GM12891 (cell line): Measurements from ENCODE around the gene WWP2.

Experiments
- POLR2A ChIP-seq: IDR thresholded peaks from 2 replicates; pipeline ENCODE4 v1.6.1; 2011; ENCODE audit warnings: low read depth, low read length, control low read depth
- POLR2AphosphoS5 ChIP-seq: IDR thresholded peaks from 2 replicates; pipeline ENCODE4 v1.6.1; 2011; ENCODE audit warnings: low read depth, low read length, control low read depth
- POU2F2 ChIP-seq: IDR thresholded peaks from 2 replicates; pipeline ENCODE4 v1.6.1; 2011; ENCODE audit warnings: low read depth, mild to moderate bottlenecking, control low read depth, low read length, moderate library complexity

- TF ChIP-seq POLR2A, result no peak
- TF ChIP-seq POLR2AphosphoS5, result no peak
- no peak for TF ChIP-seq POU2F2
These were observed 165.1 kb downstream of the WWP2 start for GRCh38 chr16:69927056-69927757.
